Cardiac fibroblast (primary cell): ENCODE measurements around the gene CDC42BPG.

Source experiments
- DNase-seq, 2 donors: peaks; one replicate each; pipeline versions ENCODE4 v3.0.0 to v3.0.0-alpha.2; 2010; ENCODE audit warnings: low read depth in 2 of 2
- H3K4me3 ChIP-seq, 2 donors: replicated peaks in 1 of 2; 1 replicate in 1 of 2; 2 replicates in 1 of 2; pipeline ENCODE4 v1.5.1; 2011; ENCODE audit warnings: low read depth in 2 of 2, low read length in 2 of 2, mild to moderate bottlenecking in 2 of 2, moderate library complexity in 1 of 2
- CTCF ChIP-seq: IDR thresholded peaks from one replicate; pipeline ENCODE4 v1.5.1; 2011; ENCODE audit warnings: low read depth, mild to moderate bottlenecking, low read length, inconsistent platforms

The CDC42BPG gene

GRCh38 chr11:64879244-64879900, 34.9 kb upstream of the CDC42BPG start:
- no peak for TF ChIP-seq CTCF
- H3K4me3 ChIP-seq: peak overlapping the region; percentile 66 to 69
- DNase-seq: no peak

- peak within 1 kb of the TSS; percentile 98 to 99 for H3K4me3 ChIP-seq
- peak; percentile 41 for TF ChIP-seq CTCF
- peak; percentile 98 for DNase-seq
Measured at GRCh38 chr11:64878494-64879243, 34.2 kb upstream of the CDC42BPG start, which contains the start of gene EHD1. Gene EHD1, minus strand, starts transcription at chr11:64878621. Its CDS starts 157 bp downstream, at chr11:64878464.

- no peak for TF ChIP-seq CTCF
- H3K4me3 ChIP-seq: peak overlapping the region; percentile 98 to 99
- DNase-seq: no peak
Measured at GRCh38 chr11:64878223-64878493, 33.7 kb upstream of the CDC42BPG start.

GRCh38 chr11:64877390-64878222, 33.2 kb upstream of the CDC42BPG start:
- H3K4me3 ChIP-seq: peak overlapping the region; percentile 98 to 99
- peak in 1 of 2 donors; percentile 33 for DNase-seq
- no peak for TF ChIP-seq CTCF

GRCh38 chr11:64876835-64877341, 32.4 kb upstream of the CDC42BPG start:
- peak overlapping the region; percentile 98 to 99 for H3K4me3 ChIP-seq
- TF ChIP-seq CTCF: no peak
- peak; percentile 40 to 51 for DNase-seq

GRCh38 chr11:64876229-64876750, 31.8 kb upstream of the CDC42BPG start:
- peak overlapping the region; percentile 98 to 99 for H3K4me3 ChIP-seq
- no peak for DNase-seq
- no peak for TF ChIP-seq CTCF
